ENCODE measurements around the gene MYO9A.

DNA sequence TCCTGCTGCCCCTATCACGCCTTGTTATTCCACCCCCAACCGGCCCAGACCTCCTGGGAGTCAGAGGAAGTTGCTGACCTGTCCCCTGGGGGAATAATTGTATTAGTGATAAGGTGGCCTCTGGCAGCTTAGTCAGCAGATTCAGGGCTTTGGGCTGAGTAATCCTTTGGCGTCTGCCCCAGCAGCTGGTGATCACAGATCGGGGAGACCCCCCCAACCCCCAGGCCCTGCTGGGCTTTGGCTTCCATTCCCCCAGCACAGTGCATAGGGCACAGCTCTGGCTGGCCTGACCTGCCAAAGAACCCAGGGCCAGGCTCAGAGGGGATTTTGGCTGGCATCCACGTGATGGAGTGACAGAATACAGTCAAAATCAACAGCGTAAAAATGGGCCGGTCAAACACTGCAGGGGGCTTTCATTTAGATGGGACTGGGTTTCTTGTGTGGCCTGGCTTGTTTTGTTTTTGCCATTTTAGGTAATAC is 311.5 kb downstream of the MYO9A start:
- TF ChIP-seq, protein P1, sequence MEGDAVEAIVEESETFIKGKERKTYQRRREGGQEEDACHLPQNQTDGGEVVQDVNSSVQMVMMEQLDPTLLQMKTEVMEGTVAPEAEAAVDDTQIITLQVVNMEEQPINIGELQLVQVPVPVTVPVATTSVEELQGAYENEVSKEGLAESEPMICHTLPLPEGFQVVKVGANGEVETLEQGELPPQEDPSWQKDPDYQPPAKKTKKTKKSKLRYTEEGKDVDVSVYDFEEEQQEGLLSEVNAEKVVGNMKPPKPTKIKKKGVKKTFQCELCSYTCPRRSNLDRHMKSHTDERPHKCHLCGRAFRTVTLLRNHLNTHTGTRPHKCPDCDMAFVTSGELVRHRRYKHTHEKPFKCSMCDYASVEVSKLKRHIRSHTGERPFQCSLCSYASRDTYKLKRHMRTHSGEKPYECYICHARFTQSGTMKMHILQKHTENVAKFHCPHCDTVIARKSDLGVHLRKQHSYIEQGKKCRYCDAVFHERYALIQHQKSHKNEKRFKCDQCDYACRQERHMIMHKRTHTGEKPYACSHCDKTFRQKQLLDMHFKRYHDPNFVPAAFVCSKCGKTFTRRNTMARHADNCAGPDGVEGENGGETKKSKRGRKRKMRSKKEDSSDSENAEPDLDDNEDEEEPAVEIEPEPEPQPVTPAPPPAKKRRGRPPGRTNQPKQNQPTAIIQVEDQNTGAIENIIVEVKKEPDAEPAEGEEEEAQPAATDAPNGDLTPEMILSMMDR (IDR thresholded peaks at IDR 0.05), result no peak
- no peak for TF ChIP-seq ZFX (IDR thresholded peaks at IDR 0.05; ENCODE audit: borderline replicate concordance)

All from 22Rv1 (cell line).